H1 (cell line): Measurements from ENCODE around the gene PTPN21. TPM values are rescaled to one million over a fixed set of nuclear protein-coding genes. Genes with fewer than 3 reads are reported as not detected.

Experiments
- polyA plus RNA-seq, 7 experiments: library from polyadenylated mRNA; depleted of rRNA in 3 of 7; stranded (reverse) in 5 of 7; unstranded in 2 of 7; fragments of >200 nt in 5 of 7; fragments of 200-250 nt in 2 of 7; gene quantifications; 1 replicate in 5 of 7; 2 replicates in 1 of 7; 4 replicates in 1 of 7; pipeline versions ENCODE4 v1.2.1 to v1.2.3, GENCODE V29; 2011 to 2013; ENCODE audit warnings: missing spikeins in 2 of 7, mixed read lengths in 2 of 7
- total RNA-seq: library from RNA; stranded (reverse); fragmentation: NEBNext Ultra II Directional; extraction: Animal tissue kit (Norgen Biotek cat#: 25700); gene quantifications from 2 replicates; pipeline ENCODE4 v1.2.1, GENCODE V29; 2021
- TF ChIP-seq, protein P1 (sequence below): fragments of 300-600 bp; sonication (generic); IDR thresholded peaks from 2 replicates; pipeline ENCODE4 v1.7.1; 2012; ENCODE audit warnings: low read length, moderate library complexity, mild to moderate bottlenecking, inconsistent platforms; ENCODE audit not compliant: insufficient replicate concordance

The PTPN21 gene
- total and polyA plus RNA-seq, 2 of the 8 experiments (the other 6 are each of a cell fraction or from before 2014, with no cell fraction given), result 6.5 to 16.1 TPM

DNA sequence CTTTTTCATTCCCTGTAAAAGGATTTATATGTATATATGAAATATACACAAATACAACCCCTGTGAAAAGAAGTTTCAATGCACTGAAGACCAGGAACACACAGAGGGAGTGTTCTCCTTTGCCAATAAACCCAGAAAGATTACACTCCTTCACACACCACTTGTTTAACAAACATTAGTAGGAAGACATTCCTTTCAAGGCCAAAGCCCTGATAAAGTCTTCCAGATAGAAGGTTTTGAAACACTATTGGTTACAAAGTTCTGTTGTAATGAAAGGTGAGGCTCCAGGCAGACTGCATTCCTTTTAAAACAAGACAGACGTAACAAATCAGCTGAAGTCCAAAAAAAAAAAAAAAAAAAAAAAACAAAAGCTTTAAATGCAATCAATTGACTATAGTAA lies 81.0 kb downstream of the PTPN21 start (continued):
- TF ChIP-seq, protein P1, sequence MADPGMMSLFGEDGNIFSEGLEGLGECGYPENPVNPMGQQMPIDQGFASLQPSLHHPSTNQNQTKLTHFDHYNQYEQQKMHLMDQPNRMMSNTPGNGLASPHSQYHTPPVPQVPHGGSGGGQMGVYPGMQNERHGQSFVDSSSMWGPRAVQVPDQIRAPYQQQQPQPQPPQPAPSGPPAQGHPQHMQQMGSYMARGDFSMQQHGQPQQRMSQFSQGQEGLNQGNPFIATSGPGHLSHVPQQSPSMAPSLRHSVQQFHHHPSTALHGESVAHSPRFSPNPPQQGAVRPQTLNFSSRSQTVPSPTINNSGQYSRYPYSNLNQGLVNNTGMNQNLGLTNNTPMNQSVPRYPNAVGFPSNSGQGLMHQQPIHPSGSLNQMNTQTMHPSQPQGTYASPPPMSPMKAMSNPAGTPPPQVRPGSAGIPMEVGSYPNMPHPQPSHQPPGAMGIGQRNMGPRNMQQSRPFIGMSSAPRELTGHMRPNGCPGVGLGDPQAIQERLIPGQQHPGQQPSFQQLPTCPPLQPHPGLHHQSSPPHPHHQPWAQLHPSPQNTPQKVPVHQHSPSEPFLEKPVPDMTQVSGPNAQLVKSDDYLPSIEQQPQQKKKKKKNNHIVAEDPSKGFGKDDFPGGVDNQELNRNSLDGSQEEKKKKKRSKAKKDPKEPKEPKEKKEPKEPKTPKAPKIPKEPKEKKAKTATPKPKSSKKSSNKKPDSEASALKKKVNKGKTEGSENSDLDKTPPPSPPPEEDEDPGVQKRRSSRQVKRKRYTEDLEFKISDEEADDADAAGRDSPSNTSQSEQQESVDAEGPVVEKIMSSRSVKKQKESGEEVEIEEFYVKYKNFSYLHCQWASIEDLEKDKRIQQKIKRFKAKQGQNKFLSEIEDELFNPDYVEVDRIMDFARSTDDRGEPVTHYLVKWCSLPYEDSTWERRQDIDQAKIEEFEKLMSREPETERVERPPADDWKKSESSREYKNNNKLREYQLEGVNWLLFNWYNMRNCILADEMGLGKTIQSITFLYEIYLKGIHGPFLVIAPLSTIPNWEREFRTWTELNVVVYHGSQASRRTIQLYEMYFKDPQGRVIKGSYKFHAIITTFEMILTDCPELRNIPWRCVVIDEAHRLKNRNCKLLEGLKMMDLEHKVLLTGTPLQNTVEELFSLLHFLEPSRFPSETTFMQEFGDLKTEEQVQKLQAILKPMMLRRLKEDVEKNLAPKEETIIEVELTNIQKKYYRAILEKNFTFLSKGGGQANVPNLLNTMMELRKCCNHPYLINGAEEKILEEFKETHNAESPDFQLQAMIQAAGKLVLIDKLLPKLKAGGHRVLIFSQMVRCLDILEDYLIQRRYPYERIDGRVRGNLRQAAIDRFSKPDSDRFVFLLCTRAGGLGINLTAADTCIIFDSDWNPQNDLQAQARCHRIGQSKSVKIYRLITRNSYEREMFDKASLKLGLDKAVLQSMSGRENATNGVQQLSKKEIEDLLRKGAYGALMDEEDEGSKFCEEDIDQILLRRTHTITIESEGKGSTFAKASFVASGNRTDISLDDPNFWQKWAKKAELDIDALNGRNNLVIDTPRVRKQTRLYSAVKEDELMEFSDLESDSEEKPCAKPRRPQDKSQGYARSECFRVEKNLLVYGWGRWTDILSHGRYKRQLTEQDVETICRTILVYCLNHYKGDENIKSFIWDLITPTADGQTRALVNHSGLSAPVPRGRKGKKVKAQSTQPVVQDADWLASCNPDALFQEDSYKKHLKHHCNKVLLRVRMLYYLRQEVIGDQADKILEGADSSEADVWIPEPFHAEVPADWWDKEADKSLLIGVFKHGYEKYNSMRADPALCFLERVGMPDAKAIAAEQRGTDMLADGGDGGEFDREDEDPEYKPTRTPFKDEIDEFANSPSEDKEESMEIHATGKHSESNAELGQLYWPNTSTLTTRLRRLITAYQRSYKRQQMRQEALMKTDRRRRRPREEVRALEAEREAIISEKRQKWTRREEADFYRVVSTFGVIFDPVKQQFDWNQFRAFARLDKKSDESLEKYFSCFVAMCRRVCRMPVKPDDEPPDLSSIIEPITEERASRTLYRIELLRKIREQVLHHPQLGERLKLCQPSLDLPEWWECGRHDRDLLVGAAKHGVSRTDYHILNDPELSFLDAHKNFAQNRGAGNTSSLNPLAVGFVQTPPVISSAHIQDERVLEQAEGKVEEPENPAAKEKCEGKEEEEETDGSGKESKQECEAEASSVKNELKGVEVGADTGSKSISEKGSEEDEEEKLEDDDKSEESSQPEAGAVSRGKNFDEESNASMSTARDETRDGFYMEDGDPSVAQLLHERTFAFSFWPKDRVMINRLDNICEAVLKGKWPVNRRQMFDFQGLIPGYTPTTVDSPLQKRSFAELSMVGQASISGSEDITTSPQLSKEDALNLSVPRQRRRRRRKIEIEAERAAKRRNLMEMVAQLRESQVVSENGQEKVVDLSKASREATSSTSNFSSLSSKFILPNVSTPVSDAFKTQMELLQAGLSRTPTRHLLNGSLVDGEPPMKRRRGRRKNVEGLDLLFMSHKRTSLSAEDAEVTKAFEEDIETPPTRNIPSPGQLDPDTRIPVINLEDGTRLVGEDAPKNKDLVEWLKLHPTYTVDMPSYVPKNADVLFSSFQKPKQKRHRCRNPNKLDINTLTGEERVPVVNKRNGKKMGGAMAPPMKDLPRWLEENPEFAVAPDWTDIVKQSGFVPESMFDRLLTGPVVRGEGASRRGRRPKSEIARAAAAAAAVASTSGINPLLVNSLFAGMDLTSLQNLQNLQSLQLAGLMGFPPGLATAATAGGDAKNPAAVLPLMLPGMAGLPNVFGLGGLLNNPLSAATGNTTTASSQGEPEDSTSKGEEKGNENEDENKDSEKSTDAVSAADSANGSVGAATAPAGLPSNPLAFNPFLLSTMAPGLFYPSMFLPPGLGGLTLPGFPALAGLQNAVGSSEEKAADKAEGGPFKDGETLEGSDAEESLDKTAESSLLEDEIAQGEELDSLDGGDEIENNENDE, result no peak
- TF ChIP-seq, all 59 proteins: peak for 0
